Measurements from ENCODE around the gene DRAXIN.

- no peak for TF ChIP-seq EP300 (IDR thresholded peaks at IDR 0.05; ENCODE audit: low read depth)
- TF ChIP-seq CTCF (IDR thresholded peaks at IDR 0.05), result no peak
- TF ChIP-seq POLR2A (IDR thresholded peaks at IDR 0.05), result no peak
Observed at GRCh38 chr1:11766429-11766776, 74.9 kb downstream of the DRAXIN start.
